HG03060 (cell line): ENCODE measurements around the gene DGCR8.

Experiments
- ATAC-seq: cut with Tn5 transposase; IDR thresholded peaks from one replicate; pipeline ENCODE4 v1.9.1; 2021; ENCODE audit warnings: low read depth, moderate number of reproducible peaks; ENCODE audit not compliant: unreplicated experiment

Gene DGCR8

DNA sequence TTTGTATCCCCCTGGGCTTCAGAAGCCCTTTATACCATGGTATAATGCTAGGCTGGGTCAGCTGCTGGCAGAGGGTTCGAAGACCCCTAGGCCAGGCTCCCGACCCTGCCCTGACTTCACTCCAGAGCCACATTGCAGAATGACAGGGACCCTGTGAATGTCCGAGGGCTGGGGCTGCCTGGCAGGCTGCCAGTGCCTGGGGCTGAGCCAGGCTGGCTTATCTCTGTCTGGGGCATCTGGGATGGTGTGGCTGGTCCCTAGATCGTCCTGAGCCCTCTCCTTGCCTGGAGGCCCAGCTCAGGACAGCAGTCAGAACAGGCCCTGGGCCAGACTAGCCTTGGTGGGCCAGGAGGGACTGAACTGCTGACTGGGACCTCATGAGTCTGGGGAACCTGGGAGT is 55.2 kb downstream of the DGCR8 start:
- ATAC-seq = no peak

DNA sequence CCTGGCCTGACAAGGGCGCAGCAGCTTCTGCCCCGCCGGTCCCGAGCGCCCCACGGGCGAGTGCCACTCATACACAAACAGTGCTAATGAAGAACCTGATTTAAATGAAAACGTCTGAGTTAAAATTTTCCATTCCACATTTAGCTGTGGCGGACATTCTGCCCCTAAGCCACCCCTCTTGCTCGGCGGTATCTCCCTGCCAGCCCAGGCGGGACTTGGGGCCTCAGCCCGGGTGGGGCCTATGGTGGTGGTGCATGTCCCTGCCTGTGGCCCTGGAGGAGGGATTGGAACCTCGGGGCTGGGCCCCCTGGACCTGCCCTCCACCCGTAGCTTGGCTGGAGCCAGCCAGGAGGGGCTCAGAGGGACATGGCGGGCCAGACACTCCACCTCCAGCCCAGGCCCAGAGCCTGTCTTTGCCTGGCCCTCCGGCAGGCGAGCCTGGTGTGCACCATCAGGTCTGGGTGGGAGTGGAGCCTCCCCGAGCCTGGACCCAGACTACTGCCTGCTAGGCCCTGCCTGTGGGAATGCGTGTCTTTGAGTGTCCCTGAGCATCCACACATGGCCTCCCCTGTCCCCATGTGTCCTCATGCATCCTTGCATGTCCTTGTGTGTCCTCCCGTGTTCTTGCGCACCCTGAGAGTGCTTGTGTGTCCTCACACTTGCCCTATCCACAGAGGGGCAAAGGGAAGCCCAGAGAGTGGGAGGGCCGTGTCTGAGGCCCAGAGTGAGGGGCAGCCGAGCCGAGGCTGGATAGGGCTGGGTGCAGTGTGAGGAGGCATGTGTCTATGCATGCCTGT is 56.0 kb downstream of the DGCR8 start:
- ATAC-seq = no peak

DNA sequence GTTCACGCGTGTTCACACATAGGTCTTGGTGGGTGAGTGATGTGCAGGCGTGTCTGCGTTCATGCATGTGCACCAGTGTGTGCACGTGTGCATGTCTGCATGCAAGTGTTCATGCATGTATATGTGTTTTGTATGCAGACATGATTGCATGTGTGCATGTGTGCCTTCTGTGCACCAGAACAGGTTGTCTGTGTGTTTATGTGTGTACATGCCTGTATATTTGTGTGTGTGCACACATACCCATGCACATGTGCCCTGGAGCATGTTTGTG is 56.5 kb downstream of the DGCR8 start:
- no peak for ATAC-seq

DNA sequence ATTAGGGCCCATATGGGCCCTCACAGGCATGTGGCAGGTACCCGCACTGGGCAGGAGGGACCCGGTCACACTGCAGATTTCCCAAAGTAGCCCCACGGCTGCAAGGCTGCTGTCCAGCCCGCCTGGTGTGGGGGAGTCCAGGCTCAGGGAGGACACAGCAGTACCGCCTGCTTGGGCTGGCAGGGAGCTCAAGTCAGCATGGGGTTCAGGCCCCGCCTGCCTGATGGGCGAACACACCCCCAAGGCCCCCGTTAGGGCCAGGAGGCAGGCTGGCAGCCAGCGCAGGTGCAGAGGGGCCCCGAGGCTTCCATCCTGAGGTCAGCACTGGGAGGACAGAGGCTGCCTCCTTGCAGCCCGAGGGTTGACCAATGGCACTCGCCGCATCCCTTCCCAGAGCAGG is 57.1 kb downstream of the DGCR8 start:
- no peak for ATAC-seq

DNA sequence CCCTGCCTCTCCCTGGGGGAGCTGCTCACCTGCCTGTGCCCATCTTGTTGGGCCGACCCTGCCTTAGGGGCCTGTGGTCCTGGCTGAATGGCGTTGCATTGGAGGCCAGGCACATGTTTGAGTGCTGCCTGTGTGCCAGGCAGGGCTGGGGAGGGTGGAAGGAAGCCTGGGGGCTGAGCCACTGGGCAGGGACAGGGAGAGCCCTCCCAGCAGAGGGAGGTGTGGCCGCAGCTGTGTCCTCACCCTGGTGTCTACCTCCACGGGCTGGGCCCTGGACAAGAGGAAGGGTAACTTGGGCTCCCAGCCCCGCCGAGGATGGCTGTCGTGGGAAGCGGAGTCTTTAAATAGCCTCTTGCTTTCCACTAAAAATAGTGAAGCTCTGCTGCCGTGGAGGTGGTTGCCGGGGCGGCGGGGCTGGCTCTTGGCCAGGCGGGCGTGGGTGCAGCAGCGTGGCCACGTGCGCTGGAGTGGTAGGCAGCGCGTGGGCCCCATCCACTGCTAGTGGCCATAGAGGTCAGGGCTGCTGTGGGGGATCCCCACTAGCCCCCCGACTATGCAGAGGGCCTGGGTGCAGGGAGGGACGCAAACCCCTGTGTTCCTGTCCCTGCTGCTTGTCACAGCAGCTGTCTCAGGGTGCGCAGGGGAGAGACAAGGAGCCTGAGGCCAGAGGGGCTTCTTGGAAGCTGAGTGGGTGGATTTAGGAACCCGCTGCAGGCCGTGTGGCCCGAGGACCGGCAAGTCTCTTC is 57.8 kb downstream of the DGCR8 start:
- ATAC-seq = no peak

DNA sequence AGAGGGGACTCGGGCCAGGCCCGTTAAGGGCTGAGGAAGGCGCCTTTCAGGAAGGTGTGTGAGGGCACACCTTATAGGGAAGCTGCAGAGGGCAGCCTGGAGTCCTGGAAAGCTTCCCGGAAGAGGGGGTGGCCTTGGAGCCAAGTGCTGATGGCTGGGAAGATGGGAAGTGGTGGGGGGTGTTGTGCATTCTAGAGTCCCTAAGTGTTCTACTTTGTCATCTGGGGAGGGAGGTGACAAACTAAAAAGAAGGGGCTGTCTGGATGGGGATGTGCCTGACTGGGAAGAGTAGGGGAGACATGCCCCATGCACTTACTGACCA is 58.3 kb downstream of the DGCR8 start:
- no peak for ATAC-seq

DNA sequence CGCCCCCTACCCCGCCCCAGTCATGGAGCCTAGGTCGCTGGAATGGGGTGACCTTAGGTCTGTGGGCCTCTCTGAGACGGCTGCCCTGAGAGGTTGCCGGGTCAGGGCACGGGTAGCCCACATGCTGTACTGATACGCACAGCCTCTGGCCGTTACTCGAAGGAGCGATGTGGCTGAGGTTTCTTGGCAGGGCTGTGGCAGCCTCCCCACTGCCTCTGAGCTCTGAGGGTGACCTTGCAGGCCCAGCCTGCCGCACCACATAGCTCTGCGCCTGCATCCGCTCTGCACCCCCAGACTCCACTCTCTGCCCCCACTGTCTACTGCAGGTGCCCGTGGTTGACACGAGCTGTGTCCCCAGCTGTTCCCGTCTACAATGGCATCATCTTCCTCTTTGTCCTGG is 58.8 kb downstream of the DGCR8 start:
- ATAC-seq = no peak

DNA sequence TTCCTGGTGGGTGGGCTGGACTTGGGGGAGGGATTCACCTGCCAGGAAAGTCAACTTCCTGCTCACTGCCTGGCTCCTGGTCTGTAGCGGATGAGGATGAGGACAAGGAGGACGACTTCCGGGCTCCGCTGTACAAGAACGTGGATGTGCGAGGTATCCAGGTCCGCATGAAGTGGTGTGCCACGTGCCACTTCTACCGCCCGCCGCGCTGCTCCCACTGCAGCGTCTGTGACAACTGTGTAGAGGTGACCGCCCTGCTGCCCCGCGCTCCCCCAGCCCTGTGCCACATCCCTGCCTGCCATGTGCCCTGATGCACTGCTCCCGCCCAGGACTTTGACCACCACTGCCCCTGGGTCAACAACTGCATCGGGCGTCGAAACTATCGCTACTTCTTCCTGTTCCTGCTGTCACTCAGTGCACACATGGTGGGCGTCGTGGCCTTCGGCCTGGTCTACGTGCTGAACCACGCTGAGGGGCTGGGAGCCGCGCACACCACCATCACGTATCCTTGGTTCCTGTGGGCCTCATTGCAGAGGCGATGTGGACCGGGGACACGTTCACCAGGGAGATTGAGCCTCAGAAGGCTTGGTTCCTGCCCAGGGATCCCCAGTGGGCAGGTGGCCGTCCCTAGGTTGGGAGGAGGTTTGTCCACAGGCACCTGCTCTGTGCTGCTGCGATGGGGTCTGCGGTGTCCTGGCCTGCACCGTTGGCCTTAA is 59.5 kb downstream of the DGCR8 start:
- no peak for ATAC-seq

DNA sequence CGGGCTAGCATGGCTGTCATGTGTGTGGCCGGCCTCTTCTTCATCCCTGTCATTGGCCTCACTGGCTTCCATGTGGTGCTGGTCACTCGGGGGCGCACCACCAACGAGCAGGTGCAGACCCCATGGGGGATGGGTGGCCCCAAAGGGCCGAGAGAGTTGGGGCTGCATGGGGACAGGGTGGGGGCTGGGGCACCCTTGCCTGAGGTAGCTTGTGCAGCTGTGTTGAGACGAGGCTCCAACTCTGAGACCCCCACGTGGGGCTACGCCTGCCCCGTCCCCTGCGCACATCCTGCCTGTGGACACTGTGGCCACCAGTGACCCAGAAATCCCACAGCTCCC is 60.0 kb downstream of the DGCR8 start:
- no peak for ATAC-seq

DNA sequence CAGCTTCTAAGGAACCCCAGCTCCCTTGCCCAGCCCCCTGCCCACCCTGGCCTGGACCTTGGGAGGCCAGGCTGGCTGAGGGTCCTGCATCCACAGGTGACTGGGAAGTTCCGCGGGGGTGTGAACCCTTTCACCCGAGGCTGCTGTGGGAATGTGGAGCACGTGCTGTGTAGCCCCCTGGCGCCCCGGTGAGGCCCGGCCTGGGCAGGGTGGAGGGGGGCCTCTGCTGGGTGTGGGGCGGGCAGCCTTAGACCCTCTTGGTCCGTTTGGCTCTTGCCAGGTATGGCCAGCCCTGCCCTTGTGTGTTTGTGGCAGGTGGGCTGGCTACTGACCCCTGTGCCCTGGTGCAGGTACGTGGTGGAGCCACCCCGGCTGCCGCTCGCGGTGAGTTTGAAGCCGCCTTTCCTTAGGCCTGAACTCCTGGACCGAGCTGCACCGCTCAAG is 60.5 kb downstream of the DGCR8 start:
- ATAC-seq = no peak

DNA sequence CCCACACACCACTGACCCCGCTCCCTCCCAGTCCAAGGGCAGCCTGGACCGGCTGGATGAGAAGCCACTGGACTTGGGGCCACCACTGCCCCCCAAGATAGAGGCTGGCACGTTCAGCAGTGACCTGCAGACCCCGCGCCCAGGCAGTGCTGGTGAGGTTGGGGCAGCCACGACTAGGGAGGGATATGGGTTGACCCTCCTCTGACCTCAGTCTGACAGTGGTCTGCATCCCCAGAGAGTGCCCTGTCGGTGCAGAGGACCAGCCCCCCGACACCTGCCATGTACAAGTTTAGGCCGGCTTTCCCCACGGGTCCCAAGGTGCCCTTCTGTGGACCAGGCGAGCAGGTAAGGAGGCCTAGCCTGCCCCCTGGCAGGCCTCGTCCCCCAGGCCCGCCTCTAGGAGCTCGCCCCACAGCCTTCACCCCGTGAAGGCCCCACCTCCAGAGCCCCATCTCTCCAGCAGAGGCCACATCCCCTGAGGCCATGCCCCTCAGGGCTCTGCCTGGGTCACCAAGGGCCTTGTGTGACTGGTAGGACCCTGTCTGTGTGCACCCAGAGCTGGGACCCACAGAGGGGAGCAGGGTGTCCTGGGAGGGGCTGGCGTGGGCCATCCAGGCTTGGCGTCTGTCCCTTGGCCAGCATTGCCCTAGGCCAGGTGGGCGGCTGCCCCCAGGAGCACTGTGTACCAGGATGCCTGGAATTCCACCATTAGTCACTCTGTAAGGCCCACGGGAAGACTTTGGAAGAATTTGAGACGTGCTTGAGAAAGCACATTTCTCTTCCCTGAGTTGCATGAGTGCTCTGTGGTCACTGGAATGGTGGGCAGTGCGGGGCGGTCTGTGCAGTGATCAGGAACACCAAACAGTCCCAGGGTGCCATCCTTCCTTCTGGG is 61.4 kb downstream of the DGCR8 start:
- no peak for ATAC-seq

DNA sequence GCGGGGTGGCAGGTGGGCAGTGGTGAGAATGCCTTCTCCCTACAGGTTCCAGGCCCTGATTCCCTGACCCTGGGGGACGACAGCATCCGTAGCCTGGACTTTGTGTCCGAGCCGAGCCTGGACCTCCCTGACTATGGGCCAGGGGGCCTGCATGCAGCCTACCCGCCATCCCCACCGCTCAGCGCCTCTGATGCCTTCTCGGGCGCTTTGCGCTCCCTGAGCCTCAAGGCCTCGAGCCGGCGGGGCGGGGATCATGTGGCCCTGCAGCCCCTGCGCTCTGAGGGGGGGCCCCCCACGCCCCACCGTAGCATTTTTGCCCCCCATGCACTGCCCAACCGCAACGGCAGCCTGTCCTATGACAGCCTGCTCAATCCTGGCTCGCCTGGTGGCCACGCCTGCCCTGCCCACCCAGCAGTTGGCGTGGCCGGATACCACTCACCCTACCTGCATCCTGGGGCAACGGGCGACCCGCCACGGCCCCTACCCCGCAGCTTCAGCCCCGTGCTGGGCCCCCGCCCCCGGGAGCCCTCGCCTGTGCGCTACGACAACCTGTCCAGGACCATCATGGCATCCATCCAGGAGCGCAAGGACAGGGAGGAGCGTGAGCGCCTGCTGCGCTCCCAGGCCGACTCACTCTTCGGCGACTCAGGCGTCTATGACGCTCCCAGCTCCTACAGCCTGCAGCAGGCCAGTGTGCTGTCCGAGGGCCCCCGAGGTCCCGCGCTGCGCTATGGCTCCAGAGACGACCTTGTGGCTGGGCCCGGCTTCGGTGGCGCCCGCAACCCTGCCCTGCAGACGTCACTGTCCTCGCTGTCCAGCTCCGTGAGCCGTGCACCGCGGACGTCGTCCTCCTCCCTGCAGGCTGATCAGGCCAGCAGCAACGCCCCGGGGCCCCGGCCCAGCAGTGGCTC is 62.9 kb downstream of the DGCR8 start:
- no peak for ATAC-seq

DNA sequence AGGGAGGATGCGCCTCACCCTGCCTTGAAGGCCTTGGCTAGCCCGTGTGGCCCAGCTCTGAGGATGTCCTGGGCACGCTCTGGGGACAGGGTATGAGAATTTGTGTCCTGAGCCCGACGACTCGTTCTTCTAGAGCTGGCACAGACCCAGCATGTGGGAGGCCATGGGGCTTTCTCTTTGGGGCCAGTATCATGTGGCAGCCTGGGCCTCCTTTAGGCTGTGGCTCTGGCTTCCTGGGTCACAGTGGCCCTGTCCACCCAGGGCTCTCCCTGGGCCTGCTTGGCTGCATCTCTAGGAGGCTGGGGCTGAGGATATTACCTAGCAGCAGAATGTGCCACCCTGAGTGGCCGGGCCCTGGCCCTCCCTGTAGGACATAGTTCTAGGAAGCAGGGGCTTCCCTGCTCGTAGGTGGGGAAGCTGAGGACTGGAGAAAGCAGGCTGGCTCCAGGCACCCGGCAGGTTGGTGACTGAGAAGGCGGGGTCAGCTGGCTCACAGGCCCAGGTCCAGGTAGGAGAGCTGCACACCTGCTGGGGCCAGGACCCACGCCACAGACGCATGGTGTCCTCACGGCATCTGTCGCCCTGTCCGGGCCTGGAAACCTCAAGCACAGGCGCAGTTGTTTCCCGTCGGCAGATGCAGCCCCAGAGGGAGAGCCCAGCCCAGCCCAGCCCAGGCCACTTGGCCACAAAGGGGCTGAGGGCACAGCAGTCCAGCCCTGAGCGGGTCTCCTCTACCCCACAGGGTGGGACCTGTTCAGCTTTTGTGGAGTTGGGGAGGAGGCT is 64.0 kb downstream of the DGCR8 start:
- no peak for ATAC-seq

DNA sequence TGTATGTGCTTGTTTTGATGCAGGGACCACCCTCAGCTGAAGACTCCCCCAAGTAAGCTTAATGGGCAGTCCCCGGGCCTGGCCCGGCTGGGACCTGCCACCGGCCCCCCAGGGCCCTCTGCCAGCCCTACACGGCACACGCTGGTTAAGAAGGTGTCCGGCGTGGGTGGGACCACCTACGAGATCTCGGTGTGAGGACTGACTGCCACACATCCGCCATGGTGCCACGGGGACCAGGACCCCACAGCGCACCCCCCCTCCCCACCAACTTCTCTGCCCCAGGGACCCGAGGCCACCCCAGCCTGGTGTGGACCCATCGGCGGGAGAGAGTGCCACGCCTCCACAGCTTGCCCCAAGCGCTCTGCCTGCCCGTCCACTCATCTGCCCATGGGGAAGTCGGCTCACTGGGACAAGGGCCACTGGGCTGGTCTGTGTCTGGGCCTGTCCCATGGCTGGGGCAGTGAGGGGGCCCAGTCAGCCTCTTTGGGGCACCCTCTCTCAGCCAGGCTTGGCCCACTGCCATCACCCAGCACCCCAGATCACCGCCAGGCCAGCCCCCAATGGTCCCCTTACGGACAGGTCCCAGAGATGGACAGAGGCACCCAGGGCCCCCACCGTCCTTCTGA is 65.3 kb downstream of the DGCR8 start:
- no peak for ATAC-seq

DNA sequence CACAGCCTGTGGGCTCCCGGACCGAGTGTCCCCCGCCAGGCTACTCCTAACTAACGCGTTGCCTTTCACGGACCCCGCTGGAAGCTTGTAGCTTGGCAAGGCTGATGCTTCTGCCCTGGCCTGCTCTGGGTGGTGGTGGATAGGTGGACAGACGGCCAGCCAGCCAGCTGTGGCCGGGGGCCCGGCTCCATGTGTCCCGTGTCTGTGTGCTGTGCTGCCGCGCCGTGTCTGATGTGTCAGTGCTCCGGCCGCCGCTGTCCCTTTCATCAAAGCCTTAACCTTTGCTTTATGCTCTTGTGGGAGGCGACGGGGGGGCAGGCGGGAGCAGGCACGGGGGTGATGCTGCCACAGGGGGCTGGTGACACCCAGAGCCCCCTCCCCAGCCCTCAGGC is 65.8 kb downstream of the DGCR8 start:
- no peak for ATAC-seq

DNA sequence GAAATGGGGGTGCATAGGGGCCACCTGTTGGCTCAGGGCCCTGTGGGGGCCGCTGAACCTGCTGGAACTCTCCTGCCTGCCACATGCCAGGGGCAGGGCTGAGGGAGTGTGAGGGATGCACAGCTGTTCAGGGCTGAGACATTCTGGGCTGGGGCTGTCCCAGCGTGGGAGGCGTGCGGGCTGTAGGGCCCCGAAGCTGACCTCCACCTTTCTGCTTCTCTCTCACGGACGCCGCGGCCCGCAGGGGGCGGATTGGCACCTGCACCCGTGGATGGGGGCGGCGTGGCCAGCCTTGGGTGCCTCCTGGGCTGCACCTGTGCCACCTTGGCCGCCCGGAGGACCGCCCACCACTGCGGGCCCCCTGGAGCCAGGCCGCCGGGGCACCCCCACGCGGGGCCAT is 66.7 kb downstream of the DGCR8 start:
- no peak for ATAC-seq

DNA sequence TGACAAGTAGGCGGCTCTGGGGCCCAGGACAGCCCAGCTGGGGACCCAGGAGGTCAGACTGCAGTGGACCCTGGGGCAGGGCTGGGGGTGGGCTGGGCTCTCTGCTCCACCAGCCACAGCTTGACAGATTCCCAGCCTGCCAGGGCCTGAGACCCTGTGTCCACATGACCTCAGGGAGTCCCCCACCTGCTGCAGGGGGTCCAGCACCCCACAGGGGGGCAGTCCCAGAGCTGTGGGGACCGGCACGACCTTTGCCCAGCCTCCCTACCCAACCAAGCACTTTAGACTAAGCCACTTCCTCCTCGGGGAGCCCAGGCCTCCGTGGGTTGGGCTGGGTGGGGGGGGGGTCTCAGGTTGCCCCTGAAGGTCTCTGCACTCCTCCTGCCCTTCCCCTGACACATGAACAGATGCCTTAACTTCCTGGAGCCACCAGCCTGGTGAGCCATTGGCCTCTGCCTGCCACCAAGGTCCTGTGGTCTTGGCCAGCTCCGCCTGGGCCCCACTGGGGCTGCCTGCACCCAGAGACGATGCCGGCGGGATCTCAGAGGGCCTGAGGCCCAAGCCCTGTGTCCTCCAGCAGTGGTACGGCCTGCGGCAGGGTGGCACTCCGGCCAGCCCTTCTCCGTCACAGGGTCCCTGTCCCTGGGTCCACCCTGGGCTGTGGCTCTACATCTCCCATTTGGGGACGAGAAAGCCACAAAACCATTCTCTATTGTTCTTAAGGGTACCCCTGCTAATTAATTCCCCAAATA is 67.4 kb downstream of the DGCR8 start:
- no peak for ATAC-seq

DNA sequence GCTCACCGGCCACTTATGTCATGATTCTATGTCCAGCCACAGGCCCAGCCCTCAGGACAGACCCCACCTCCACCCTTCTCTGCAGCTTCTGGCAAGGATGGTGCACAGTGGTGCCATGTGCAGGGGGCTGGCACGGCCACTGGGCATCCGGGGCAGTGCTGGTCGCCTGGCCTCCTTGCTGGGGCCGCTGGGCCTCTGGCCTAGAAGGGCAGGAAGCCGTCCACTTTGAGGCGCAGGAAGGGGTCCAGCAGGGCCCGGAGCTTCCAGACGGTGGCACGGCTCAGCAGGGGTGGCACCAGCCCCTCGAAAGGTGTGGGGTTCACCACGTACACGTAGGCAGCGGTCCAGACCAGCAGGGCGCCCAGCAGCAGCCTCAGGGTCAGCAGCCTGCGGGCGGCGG is 68.4 kb downstream of the DGCR8 start:
- ATAC-seq = no peak
